ENCODE measurements around the gene AUTS2.
"Not testable (repeated sequence)": the region's sequence is repeated elsewhere in the genome, so short reads cannot be mapped to it uniquely, and the experiment has no call there.

AUTS2 gene

DNA sequence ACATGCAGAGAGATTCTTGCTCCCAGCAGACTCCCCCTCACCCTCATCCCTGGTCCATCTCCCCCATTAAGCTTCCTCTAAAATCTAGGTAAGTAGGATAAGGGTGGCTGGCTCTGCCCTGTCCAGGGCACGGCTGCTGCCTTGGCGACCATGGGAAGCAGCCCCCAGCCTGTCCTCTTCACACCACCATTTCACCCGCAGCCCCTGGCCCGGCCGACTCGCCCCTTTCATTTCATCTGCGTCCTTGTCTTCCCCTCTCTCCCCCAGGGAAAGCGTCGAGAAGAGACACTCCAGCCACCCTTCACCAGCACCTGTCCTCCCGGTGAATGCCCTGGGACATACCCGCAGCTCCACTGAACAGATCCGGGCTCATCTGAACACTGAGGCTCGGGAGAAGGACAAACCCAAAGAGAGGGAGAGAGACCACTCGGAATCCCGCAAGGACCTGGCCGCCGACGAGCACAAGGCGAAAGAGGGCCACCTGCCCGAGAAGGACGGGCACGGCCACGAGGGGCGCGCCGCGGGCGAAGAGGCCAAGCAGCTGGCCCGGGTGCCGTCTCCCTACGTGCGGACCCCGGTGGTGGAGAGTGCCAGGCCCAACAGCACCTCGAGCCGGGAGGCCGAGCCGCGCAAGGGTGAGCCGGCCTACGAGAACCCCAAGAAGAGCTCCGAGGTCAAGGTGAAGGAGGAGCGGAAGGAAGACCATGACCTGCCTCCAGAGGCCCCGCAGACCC is 1191.4 kb downstream of the AUTS2 start:
- no peak for DNase-seq

- DNase-seq = no peak
Measured at GRCh38 chr7:70790215-70791073, 1192.2 kb downstream of the AUTS2 start.

DNA sequence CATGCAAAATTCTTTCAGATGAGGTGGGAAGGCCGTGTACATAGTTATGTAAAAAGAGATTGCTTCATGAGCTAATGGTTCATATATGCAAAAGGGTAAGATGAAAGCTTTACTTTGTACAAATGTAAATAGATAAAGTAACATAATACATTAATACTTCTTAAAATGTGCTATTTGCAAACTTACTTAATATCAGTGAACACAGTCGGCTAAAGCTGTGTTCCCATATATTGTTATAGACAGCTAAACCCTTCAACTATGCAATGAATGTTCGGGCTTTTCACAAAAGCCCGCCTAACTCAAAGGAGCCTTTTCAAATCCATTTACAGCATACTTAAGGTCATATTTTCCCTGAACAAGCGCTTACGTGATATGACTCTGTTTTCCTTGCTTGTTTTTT is 1193.1 kb downstream of the AUTS2 start:
- DNase-seq = no peak

DNA sequence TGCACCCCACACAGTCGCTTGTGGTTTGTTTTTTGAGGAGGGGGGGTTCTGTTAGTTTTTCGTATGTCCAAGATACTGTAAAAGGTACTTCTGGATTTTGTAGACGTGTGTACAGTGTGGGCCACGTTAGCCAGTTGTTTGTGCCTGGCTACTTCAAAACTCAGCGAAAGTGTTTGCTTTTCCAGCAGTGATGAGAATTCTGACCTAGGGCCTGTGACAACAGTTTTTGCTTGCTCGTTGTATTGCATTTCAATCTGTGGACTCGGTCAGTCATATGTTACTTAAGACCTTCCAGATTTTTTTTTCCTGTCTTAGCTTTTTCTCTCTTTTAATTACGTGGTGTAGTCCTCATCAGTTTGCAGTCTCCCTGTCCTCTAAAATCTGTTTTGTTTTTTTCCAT is 1194.8 kb downstream of the AUTS2 start:
- DNase-seq = no peak

DNA sequence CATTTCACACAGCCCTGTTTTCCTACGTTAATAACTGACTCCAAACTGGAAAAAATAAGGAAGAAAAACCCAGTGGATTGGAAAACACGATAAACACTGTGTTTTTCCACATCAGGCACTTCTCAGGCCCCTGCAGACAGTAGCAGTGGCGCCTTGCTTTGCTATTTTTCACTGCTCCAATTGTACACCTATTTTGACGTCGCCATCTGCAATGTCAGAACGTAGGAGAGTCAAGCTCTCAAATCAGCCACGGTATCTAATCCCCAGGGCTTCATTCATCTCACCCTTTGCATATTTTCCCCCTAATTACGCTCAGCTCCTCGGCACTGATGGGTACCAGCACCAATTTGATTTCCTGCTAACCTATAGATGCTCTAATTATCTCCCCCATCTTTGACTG is 1195.5 kb downstream of the AUTS2 start:
- no peak for DNase-seq

DNA sequence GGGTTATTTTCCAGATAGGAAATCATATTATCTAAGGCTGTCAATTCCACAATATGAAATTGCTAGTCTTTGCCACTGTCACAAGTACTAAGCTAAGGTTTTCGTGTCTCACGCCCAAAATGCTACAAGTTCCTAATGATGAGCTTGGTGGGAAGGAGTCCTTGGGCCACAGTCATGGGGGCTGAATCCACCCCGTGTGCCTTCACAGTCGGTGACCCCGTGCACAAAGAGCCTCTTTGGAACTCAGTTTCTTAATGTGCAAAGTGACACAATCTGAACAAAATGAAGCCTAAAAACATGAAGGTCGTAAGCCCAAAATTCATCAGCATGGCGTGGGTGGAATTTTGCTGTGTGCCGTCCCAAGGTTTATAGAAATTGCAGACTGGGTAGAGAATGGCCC is 1196.7 kb downstream of the AUTS2 start:
- DNase-seq = no peak

- DNase-seq = no peak
Measured at GRCh38 chr7:70795948-70796347, 1197.7 kb downstream of the AUTS2 start.

- DNase-seq = no peak
Measured at GRCh38 chr7:70797109-70797514, 1198.8 kb downstream of the AUTS2 start.

DNA sequence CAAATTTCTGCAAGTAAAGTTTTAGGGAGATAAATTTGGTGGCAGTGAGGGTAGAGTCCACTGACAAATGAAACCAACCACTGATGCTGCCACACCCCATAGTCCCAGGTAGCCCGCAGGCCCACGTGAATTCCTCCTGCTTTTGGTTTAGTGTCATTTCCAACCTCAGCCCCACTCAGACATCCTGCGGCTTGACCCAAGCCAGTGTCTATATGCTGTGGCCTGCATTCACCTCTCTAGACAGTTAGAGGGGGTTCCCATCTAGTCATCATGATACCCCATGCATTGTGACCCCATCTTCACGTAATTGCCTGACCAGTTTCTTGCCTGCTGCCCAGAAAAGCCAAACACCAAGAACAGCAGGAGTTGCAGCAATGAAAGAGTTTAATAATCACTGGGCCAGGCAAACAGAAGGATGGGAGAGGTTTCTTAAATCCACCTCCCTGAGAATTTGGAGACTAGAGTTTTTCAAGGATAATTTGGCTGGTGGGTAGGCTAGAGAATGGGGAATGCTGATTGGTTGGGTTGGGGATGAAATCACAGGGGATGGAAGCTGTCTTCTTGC is 1201.6 kb downstream of the AUTS2 start:
- DNase-seq = no peak

DNA sequence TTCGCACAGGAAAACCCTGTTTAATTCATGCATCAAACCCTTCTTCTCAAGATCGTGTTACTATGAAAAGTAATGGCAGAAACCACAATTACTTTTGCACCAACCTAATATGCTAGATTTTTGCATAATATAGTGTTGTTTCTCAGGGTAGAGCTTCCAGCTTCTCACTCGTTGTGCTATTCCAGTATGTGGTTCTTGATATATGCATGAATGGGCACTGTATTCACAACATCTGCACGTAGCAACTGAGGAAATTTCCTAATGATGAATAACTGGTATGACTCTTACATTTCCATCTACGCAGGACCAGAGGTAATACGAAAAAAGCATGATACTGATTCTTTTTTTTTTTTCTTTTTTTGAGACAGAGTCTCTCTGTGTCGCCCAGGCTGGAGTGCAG is 1207.1 kb downstream of the AUTS2 start:
- DNase-seq = peak; percentile 48

GRCh38 chr7:70807650-70808049 is 1209.4 kb downstream of the AUTS2 start:
- DNase-seq = no peak

GRCh38 chr7:70808876-70809275 is 1210.6 kb downstream of the AUTS2 start:
- DNase-seq = no peak

GRCh38 chr7:70810558-70811139 is 1212.4 kb downstream of the AUTS2 start:
- no peak for DNase-seq

GRCh38 chr7:70812511-70812910 is 1214.2 kb downstream of the AUTS2 start:
- DNase-seq = peak; percentile 21

- DNase-seq = not testable (repeated sequence)
Measured at GRCh38 chr7:70822490-70822889, 1224.2 kb downstream of the AUTS2 start.

DNA sequence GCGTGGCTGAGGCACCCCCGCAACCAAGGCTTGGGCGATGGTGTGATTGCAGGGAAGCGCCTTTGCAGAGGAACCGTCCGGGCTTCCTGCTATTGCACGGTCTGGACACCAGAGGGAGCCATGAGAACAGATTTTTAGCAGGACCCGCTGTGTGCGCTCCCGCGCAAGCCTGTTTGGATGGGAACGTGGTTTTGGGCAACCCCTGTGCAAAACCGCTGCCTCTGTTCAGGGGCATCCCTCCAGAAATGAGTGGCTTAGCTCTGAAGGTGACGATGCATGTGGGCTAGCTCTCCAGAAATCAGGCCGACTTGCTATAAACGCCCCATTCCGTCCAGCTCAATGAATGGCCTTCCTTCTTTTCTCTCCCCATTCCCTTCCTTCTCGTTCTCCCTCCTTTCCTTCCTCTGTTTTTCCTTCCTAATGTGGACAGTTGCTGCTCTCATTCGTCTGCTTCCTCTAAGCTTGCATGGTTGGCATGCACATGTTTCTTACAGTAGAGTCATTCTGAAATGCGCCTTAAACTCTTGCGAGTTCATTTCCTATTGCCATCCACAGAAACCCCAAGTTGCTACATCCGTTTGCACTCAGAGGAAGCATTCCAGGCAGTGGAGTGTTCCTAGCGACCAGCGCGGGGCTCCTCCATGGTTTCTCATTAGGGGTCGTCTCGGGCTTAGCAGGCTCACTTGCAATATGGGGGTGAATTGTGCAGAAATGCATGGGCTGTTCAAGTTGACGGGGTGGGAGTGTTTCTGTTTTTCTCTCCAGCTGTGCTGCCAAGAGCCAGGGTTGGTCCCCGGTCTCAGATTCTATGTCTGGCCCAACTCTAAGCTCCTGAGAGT is 1231.2 kb downstream of the AUTS2 start:
- DNase-seq = peak; percentile 77

DNA sequence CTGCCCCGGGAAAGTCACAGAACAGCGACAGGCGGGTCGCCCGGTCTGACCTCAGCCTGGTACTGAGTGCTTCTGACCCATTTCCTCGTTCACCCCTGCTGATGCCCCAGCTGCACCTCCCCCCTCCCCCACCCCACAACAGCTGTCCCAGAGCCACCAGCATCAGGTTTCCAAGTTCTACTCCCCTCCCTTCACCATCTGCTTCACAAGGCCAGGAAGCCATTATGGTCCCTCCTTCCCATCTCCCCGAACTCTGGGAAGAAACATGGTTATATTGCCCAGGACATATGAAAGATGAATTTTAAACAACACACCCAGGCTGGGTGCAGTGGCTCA is 1231.8 kb downstream of the AUTS2 start:
- DNase-seq = peak; percentile 11

GRCh38 chr7:70830426-70830825 is 1232.2 kb downstream of the AUTS2 start:
- DNase-seq = no peak

DNA sequence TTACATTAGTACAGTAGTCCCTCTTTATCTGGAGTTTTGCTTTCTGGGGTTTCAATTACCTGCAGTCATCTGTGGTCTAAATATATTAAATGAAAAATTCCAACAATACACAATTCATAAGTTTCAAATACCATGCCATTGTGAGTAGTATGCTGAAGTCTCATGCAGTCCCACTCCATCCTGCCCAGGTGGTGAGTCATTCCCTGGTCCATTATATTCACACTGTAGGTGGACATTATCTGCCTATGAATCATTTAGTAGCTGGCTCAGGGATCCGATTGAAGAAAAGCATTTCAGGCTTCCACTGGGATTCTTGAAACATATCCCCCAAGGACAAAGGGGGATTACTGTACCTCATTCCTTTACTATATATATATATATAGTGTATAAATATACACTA is 1235.5 kb downstream of the AUTS2 start:
- no peak for DNase-seq

- DNase-seq = no peak
Measured at GRCh38 chr7:70834424-70834823, 1236.1 kb downstream of the AUTS2 start.

GRCh38 chr7:70835658-70836057 is 1237.4 kb downstream of the AUTS2 start:
- no peak for DNase-seq

- DNase-seq = no peak
Measured at GRCh38 chr7:70836279-70836678, 1238.0 kb downstream of the AUTS2 start.

DNA sequence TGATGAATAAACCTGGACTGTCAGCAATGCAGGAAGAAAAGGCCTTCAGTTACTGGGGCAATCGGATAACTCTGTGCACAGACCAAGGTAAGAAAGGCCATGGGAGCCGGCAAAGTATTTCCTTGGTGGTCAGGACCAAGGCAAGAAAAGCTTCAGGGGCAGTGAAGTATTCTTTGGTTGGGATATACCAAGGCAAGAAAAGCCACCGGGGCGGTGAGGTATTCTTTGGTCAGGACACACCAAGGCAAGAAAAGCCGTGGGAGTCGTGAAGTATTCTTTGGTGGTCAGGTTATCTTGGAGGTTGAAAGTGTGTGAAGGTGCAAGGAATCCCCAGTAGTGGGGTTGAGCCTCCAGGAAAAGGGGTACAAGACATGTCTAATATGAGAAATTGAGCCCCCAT is 1238.7 kb downstream of the AUTS2 start:
- no peak for DNase-seq
